ENCODE measurements around the gene THPO.

DNA sequence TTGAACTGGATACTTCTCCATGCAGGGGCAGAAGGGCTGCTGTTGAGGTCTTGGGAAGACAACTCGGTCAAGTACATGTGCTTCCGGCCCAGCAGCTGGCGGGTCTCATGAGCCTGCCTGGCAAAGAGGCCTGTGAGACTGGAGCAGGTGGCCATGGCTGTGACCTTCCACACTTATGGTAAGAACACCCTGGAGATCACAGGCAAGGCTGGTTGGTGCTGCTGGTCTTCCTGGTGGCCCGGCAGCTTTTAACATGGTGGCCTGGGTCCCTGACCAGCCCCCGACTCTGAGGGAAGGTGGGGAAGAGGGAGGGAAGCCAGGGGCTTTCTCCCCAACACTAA, 17.3 kb upstream of the THPO start:
- TF ChIP-seq REST (IDR thresholded peaks at IDR 0.05; ENCODE audit: insufficient read depth in 1 of 2, low read depth in 2 of 2, low read length in 2 of 2) (no peak), TAF1 (IDR thresholded peaks at IDR 0.05; ENCODE audit: borderline replicate concordance, insufficient read depth, low read length) (no peak), POLR2AphosphoS5 (IDR thresholded peaks at IDR 0.05; ENCODE audit: low read depth, low read length) (no peak), SIN3A (IDR thresholded peaks at IDR 0.05; ENCODE audit: borderline replicate concordance, insufficient read depth, low read length) (no peak), FOXP2 (optimal IDR thresholded peaks at IDR 0.05; ENCODE audit: borderline replicate concordance, extremely low read depth, extremely low read length, insufficient read depth) (no peak)

Measured in PFSK-1 (cell line).